GM21526 (cell line): Measurements from ENCODE around the gene BAIAP2.

Experiments
- ATAC-seq: cut with Tn5 transposase; IDR thresholded peaks from one replicate; pipeline ENCODE4 v1.9.1; 2021; ENCODE audit warnings: moderate library complexity; ENCODE audit not compliant: unreplicated experiment, low FRiP score

The BAIAP2 gene, protein sequence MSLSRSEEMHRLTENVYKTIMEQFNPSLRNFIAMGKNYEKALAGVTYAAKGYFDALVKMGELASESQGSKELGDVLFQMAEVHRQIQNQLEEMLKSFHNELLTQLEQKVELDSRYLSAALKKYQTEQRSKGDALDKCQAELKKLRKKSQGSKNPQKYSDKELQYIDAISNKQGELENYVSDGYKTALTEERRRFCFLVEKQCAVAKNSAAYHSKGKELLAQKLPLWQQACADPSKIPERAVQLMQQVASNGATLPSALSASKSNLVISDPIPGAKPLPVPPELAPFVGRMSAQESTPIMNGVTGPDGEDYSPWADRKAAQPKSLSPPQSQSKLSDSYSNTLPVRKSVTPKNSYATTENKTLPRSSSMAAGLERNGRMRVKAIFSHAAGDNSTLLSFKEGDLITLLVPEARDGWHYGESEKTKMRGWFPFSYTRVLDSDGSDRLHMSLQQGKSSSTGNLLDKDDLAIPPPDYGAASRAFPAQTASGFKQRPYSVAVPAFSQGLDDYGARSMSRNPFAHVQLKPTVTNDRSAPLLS

DNA sequence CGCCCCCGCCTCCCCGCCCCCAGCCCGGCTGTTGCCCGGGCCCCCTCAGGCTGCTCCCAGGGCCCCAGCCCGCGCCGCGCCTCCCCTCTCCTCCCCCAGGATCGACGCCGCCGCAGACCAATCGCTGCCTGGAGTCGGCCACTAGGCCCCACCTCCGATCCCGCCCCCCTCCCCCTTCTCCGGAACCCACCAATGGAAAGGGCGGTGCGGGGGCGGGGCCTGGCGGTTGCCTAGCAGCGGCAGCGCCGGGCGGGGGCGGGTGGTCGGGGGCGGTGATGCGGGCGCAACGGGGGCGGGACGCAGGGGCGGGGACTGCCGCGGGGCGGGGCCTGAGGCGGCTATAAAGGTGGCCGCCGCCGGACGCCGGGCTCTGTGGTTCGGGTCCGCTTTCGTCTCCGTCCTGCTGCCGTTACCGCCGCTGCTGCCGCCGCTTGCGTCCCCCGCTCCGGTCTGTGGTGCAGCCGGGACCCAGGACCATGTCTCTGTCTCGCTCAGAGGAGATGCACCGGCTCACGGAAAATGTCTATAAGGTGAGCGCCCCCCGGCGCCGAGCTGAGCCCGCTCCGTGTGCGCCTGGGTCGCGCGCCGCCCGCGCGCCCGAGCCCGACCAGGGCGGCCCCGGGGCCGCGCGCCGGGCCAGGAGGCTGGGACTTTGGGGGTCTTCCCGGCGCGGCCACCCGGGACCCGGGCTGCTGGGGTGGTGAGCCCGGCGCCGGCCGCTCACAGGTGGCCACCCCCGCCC, at the start of gene BAIAP2:
BAIAP2 (plus strand) TSS at position 373 of the 742 bp plus-strand sequence; CDS start at position 477, 104 bp downstream.
- ATAC-seq = peak; percentile 52

- ATAC-seq = no peak
Observed at GRCh38 chr17:80986046-80986445, 48.9 kb upstream of the BAIAP2 start.

DNA sequence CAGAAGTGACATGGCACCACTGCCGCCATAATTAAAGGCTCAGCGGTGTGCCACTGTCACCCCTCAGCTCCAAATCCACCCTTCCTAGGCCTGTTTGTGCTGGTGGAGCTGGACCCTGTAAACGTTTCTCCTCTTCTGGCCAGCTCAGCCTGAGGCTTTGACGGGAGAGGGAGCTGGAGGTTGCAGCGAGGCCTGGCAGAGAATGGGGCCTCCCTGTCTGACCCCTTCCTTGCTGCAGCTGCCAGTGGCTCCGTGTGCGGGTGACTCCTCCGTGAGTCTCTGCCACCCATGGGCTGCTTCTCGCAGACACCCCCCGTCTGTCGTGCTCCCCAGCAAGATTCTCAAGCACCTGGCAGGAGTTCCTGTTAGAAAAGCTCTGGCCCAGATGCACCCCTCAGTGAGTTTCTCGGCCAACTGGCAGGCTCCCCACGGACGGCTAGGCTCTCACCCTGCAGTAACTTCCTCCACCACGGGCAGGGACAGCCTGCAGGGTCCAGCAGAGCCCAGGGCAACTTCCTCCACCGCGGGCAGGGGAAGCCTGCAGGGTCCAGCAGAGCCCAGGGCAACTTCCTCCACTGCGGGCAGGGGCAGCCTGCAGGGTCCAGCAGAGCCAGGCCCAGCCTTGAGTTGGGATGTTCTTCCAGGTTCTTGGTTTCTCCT, 48.0 kb upstream of the BAIAP2 start:
- no peak for ATAC-seq

GRCh38 chr17:80987941-80988461, 47.0 kb upstream of the BAIAP2 start:
- no peak for ATAC-seq

DNA sequence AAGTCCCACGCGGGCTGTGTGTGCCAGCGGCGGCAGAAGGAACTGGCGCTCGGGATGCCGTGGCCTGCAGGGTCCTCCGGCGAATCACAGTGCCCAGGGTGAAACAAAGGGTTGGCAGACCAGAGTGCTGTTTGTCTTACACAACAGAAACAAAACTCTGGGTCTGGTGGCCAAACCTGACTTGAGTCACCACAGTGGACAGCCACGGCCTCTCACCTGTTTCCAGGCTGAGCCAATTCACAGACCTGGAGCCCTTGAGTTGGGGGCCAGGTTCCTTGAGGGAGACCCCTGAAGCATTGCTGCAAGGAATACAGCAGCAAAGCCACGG, 45.4 kb upstream of the BAIAP2 start:
- no peak for ATAC-seq

DNA sequence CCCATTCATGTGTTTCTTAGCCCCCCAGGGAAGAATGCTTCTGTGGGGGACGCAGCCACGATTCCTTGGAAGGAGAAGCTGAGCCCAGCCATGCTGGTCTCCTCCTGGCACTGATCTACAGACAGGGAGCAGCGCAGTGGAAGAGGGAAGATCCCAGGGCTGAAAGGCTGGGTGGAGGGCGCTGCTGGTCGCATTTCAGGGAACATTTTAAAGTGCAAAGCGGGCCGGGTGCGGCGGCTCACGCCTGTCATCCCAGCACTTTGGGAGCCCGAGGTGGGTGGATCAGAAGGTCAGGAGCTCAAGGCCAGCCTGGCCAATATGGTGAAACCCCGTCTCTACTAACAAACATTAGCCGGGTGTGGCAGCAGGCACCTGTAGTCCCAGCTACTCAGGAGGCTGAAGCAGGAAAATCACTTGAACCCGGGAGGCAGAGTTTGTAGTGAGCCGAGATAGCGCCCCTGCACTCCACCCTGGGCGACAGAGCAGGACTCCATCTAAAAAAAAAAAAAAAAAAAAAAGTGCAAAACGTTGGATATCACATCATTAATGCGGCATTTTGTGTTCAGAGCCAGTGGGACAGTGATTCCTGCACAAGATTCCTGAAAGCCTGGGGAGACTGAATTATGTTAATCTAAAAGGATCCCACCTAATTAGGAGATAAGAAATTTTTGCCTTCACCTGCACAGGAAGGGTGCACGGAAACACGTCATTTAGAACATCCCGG, 43.9 kb upstream of the BAIAP2 start:
- no peak for ATAC-seq

DNA sequence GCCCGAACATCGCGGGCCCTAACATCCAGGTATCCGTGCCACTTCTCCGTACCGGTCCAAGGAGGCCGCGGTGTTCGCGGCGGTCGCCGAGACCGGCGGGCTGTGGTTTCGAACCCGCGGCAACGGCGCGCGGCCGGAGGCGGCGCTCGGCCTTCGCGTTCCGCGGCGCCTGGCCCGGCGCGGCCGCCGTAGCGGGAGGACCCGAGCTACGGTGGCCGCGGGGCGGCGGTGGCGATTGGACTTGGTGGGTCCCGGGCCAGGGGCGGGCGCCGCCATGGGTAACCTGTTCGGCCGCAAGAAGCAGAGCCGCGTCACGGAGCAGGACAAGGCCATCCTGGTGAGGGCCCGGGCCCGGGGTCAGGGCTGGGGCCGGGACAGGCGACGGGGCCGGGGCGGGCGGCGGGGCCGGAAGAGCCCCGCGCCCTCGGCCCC, 43.3 kb upstream of the BAIAP2 start, which contains the start of gene CHMP6:
CHMP6 (plus strand) TSS at position 197 of the 432 bp plus-strand sequence; CDS start at position 275, 78 bp downstream.
- no peak for ATAC-seq

DNA sequence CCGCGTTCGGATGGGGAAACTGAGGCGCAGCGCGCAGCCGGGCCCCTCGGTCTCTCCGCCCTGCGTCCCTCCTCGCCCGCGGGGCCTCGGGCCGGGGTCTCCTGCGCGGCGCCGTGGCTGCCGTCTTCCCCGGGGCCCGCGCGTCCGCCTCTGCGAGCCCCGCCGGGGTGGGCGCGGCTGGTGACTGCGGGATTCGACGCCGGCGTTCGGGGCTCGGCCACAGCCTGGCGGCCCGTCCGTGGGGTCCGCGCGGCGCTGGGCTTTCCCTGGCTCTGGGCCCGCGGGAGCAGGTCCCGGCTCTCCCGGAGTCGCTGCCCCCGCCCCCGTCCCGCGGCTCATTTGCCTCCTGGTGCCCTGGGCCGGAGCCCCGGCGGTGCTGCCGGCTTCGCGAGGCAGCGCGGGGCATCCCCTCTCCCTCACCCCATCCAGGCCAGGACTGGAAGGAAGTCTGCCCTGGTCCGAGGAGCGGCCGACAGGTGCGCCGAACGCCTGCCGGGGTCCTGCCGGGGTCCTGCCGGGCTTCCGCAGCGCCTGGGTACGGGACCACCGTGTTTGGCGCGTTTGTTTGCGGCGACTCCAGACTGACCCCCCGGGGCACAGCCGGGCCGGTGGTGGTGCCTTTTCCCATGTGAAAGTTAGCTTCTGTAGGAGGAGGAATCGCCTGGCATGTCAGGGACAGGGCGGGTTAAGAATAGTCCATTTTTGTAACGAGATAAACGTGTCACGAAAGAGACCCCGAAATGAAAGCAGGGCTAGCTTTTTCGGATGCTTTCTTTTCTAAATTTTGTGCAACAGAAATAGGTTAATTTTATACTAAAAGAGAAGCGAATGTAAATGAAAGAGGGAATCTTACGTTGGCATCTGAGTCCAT, 42.6 kb upstream of the BAIAP2 start:
- ATAC-seq = no peak

DNA sequence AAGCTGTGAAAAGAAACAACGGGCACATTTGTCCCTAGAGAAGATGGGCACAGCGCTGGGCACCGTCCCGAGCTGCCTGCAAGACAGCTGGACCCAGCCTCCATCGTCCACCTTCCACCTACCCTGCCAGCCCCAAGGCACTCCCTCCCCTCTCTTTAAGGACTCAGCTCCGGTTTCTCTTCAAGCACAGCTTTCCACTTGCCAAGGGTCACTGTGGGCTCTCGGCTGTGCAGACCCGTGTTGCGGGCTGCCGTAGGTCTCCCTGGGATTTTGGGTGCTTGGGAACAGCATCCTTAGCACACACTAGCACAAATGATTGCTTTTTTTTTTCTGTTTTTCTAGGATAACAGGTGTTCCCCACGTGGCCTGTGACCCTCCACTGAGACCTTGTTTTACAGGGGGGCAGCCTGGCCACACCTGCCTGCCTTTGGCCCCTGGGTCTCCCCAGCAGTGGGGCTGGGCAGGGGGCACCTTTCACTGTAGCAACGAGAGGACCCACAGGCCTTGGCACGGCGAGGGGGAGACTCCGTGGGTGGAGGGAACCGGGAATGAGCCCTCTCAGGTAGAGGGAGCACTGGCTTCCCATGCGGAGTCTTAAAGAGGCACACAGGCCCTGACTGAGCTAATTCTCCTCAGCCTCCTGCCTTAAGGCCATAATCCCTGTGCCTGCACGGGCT, 41.9 kb upstream of the BAIAP2 start:
- no peak for ATAC-seq

DNA sequence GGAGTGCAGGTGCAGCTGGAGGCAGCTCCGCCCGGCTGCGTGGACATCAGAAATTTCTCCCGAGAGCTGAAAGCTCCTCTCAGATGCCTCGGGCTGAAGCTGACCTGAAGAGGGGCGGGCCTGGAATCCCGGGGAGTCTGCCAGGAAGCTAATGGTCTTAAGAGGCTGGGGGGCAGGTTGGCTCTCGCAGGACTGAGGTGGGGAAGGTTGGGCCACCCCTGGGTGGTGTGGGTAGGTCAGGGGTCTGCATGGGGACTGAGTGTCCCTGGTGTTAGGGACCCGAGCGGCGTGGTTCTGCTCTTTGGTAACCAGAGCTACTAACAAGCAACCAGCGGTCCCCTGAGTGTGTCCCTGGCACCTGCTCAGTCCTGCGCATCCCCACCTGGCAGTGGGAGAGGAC, 39.8 kb upstream of the BAIAP2 start:
- ATAC-seq = no peak

- ATAC-seq = no peak
Observed at GRCh38 chr17:80996422-80997305, 38.3 kb upstream of the BAIAP2 start.

- no peak for ATAC-seq
Observed at GRCh38 chr17:80997424-80998117, 37.4 kb upstream of the BAIAP2 start.

- ATAC-seq = no peak
Observed at GRCh38 chr17:80998118-80998747, 36.7 kb upstream of the BAIAP2 start.

GRCh38 chr17:80998748-80999535, 36.0 kb upstream of the BAIAP2 start:
- ATAC-seq = no peak

GRCh38 chr17:80999536-81000333, 35.2 kb upstream of the BAIAP2 start:
- no peak for ATAC-seq
